ENCODE measurements around the gene EME1. TPM values are rescaled to one million over a fixed set of nuclear protein-coding genes. Genes with fewer than 3 reads are reported as not detected.
A peak's percentile ranks its signal among the peaks of the same experiment; 100 is the strongest.

The EME1 gene
- total RNA-seq, 1 donor from 2014 or later: 0.35 TPM

GRCh38 chr17:50361561-50362480 lies 11.2 kb upstream of the EME1 start:
- intact Hi-C loops (cut with DNase I): no loop called here
- DNase-seq (ENCODE audit: low spot score): peak; percentile 77

- DNase-seq (ENCODE audit: low spot score): peak; percentile 7
- intact Hi-C loops (cut with DNase I): no loop called here
Observed at GRCh38 chr17:50362661-50363060, 10.4 kb upstream of the EME1 start.

GRCh38 chr17:50363217-50364060 lies 9.6 kb upstream of the EME1 start:
- peak; percentile 19 for DNase-seq (ENCODE audit: low spot score)
- intact Hi-C loops (cut with DNase I): no loop called here

- intact Hi-C loops (cut with DNase I): no loop called here
- DNase-seq (ENCODE audit: low spot score): no peak
Observed at GRCh38 chr17:50364061-50364458, 9.0 kb upstream of the EME1 start.

DNA sequence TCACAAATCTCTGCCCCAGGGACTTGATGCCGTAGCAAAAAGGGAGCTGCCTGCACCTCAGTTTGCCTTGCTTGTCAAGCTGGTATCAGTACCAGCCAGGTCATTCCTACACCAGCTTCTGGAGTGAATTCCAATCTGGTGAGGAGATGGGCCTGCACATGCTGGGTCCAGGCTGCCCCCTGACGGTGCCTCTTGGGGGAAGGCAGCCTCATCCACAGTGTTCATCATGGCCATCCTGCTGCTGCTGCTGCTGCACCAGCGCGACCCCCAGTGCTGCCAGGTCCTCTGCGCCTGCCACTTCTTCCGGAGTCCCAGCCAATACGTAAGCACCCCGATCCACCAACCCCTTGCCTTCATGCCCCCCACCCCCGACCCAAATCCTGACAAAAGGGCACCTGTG lies 8.3 kb upstream of the EME1 start:
- intact Hi-C loops (cut with DNase I): no loop called here
- no peak for DNase-seq (ENCODE audit: low spot score)

GRCh38 chr17:50365165-50365564 lies 7.9 kb upstream of the EME1 start:
- no peak for DNase-seq (ENCODE audit: low spot score)
- intact Hi-C loops (cut with DNase I): no loop called here

DNA sequence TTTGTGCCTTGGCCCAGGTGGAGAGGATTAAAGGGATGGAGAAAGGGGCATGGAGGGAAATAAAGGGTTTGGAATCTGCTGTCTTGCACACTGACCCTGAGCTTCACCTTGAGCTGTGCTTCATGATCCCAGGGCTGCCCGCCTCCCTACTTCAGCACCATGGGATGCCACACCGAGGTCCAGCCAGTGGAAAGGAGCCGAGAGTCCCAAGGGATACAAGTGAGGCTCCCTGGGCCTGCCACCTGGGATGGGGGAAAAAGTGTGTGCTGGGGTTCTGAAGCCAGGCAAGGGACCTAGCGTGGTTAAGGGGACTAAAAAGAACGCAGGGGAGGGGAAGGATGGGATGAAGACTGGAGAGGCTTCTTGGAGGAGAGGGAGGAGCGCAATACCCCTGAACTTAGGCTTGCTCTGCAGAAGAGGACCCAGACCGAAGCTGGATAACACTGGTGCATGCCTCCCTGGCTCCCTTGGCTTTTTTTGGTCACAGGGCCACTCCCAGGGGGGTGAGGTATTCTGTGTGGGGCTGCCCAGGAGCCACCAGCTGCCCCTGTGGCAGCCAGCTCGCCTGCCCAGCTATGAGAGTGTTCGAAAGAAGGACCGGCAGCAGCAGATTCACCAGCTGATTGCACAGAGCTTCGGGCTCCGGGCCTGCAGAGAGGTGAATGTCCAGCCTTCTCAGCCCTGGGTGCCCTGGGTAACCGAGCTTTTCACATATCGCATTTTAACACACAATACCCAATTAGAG lies 7.2 kb upstream of the EME1 start:
- intact Hi-C loops (cut with DNase I): no loop called here
- DNase-seq (ENCODE audit: low spot score): no peak

DNA sequence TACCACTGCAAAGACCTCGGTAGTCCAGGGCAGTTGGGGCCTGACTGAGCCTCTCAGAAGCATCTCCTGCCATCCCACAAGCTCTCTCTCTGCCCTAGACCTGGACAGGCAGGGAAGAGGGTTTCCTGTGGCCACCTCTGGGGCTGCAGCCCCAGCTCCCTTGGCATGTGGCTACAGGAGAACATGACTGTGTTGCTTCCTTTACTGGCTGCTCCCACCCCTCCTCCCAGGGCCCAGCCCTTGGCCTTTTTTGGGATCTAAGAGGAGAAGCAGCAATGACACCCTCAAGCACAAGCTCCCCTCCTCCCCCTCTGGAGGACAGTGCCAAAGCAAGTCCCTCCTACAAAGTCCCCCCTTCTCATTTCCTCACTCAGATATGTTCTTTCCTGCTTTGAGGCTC lies 5.6 kb upstream of the EME1 start:
- intact Hi-C loops (cut with DNase I): no loop called here
- DNase-seq (ENCODE audit: low spot score): no peak

DNA sequence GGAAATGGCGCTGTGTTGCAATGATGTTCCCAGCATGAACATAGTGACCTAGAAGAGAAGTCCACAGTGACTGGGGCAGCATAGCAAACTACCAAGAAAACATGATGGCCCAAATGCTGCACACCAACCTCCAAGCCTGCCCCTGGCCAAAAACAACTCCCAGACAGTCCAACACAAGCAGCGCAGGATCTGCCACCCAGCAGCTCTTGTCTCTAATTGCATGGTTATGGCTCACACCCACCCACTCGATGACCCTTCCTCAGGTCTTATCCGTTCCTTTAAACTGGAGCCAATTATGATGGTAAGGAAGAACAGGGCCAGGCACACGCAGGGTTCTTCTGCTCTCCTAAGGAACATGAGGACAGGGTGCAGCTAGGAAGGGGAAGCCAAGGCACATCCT lies 3.0 kb upstream of the EME1 start:
- intact Hi-C loops (cut with DNase I): no loop called here
- DNase-seq (ENCODE audit: low spot score): no peak

DNA sequence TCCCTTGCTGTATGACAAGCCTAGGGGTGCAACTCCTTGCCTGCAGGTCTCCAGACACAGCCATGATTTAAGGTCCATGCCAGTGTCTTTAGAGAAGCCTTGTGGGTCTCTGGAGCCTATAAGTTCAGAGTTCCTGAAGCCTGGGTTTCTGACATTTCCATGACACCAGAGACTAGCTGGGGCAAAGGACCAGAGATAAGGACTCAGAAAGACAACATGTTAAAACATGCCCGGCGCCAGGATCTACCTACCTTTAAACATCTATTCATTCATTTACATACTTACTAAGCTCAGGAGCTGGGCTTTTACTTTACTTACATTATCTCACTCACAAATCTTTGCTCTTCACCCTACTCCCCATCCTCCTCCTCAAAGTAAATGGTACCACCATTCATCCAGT lies 1.5 kb upstream of the EME1 start:
- intact Hi-C loops (cut with DNase I): no loop called here
- no peak for DNase-seq (ENCODE audit: low spot score)

DNA sequence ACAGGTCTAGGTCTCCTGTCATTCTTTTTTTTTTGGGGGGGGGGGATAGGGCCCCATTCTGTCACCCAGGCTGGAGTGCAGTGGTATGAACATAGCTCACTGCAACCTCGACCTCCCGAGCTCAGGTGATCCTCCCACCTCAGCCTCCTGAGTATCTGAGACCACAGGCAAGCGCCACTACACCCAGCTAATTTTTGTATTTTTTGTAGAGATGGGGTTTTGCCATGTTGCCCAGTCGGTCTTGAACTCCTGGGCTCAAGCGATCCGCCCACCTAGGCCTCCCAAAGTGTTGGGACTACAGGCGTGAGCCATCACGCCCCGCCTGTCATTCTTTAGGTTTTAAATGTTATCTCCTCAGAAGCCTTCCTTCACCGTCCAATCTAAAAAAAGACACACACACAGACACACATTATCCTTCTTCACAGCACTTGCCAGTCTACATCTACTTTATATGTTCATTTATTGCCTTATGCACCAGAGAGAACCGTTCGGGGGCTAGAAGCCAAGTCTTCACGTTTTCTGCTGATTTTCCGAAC lies 739 bp upstream of the EME1 start:
- no peak for DNase-seq (ENCODE audit: low spot score)
- intact Hi-C loops (cut with DNase I): no loop called here

DNA sequence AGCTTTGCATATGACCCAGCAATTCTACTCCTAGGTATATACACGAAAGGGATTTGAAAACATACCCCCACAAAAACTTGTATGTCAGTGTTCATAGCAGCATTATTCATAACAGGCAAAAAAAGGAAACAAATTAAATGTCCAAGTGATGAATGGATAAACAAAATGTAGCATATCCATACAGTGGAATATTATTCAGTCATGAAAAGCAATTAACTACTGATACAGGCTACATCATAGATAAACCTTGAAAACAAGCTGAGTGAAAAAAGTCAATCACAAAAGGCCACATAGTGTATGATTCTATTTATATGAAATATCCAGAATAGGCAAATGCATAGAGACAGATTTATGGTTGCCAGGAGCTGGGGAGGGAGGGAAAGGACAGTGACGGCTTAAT lies 676 bp downstream of the EME1 start:
- no peak for DNase-seq (ENCODE audit: low spot score)
- intact Hi-C loops (cut with DNase I): no loop called here

DNA sequence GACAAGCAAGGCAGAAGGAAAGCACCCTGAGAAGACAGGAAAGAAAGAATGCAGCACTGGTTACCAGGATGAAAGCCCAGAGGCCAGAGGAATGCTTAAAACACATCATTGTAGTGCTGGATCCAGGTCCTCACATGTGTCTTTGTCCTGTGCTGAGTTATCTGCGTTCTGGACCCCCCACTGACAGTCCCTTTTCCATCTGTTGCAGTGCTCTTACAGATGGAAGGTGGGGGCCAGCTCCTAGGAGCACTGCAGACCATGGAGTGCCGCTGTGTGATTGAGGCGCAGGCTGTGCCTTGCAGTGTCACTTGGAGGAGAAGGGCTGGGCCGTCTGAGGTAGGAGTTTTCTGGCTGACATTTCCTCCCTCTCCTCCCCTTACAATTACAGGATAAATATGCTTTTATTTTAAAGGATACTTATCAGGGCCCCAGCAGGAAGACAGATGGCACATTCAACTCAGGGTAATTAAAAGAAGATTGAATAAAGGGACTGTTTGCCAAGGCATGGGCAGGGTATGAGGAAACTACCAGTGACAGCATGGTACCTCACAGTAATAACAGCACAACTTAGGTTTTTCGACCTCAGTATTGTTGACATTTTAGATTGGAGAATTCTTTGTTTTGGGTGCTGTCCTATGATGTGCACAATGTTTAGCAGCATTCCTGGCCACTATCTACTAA lies 3.0 kb downstream of the EME1 start:
- DNase-seq (ENCODE audit: low spot score): no peak
- intact Hi-C loops (cut with DNase I): no loop called here

GRCh38 chr17:50379351-50380132 lies 6.5 kb downstream of the EME1 start:
- DNase-seq (ENCODE audit: low spot score): no peak
- intact Hi-C loops (cut with DNase I): no loop called here

DNA sequence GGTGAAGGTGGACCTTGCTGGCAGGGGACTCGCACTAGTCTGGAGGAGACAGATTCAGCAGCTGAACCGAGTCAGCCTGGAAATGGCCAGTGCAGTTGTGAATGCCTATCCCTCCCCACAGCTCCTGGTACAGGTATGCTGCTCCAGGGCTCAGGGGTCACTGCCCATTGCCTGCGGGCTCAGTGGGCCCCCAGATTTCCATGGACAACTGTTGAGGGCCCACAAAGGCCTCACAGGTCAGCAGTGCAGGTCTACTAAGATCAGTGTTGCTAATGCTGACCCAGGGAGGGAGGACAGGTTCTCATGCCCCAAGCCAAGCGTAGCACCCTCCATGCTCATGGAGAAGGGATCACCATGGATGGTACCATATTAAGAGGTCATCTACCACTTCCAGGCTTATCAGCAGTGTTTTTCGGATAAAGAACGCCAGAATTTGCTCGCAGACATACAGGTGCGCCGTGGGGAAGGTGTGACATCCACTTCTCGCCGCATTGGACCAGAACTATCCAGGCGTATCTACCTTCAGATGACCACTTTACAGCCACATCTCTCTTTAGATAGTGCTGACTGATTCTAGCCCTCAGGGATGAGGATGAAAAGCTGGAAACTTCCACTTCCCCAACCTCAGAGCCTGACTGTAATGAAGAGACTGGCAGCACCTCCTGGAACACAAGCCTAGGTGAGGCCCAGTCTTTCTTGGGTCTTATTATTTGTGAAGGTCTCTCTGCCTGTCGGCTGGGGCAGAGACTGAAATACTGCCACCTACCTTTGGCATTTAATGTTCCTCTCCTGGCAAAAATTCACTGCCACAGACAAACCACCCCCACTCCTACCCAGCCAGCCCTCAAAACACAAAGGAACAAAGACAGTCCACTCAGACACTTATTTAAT lies 7.6 kb downstream of the EME1 start:
- DNase-seq (ENCODE audit: low spot score): no peak
- intact Hi-C loops (cut with DNase I): no loop called here

DNA sequence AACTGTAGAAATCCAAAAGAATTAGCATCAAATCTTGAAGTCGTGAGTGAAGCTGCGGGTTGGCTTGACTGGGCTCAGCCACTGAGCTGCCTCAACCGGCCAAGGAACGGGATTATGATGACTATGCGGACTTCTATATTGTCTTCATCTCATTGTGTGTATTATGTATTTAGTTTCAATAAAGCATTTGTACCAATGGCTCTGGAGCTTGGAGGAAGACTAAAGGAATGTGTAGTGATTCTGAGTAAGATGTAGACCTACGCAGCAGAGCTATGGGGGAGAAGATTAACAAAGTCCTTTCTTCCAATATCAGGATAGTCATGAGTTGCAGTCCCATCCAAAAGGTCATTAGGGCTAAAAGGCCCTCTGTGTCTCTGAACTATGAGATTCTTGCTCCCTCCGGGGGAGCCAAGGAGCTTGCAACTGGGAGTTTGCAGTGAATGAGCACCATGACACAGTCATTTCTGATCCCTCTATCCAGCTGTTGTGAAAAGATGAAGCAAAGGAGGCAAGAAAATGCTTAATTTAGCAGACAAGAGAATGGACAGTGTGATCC lies 8.3 kb downstream of the EME1 start:
- intact Hi-C loops (cut with DNase I): no loop called here

GRCh38 chr17:50381920-50382319 lies 8.9 kb downstream of the EME1 start:
- intact Hi-C loops (cut with DNase I): no loop called here

More for the DNA sequence above, 8.3 kb downstream of the EME1 start:
- no peak for DNase-seq (ENCODE audit: low spot score)

More at GRCh38 chr17:50381920-50382319, 8.9 kb downstream of the EME1 start:
- DNase-seq (ENCODE audit: low spot score): no peak
